ENCODE results near the gene SNCB. TPM values are rescaled to one million over a fixed set of nuclear protein-coding genes. Genes with fewer than 3 reads are reported as not detected.

SNCB gene
- total RNA-seq, 1 donor from 2014 or later, result 0.07 TPM

- no peak for DNase-seq (ENCODE audit: low read depth, low spot score)
Measured at GRCh38 chr5:176644878-176645670, 14.7 kb upstream of the SNCB start.

DNA sequence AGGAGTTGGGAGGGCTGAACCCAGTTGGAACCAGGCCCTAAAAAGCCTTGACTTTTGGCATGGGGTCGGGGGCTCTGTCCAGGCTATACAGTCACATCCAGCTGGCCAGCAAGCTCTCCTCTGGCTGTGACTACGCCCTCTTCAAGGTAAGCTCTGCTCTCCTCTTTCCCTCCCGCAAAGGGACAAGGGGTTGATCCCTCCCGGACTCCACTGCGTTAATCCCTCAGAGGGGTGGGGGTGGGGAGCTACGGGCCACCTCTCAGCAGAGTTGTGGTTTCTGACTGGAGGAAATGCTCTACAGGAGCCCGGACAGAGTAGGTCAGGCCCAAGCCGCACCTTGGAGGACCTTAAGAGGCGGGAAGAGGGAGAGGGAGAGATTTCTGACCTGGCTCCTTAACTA, 14.0 kb upstream of the SNCB start:
- DNase-seq (ENCODE audit: low read depth, low spot score), result no peak

GRCh38 chr5:176643491-176644219, 13.3 kb upstream of the SNCB start:
- DNase-seq (ENCODE audit: low read depth, low spot score), result no peak

GRCh38 chr5:176642675-176643490, 12.5 kb upstream of the SNCB start:
- no peak for DNase-seq (ENCODE audit: low read depth, low spot score)

DNA sequence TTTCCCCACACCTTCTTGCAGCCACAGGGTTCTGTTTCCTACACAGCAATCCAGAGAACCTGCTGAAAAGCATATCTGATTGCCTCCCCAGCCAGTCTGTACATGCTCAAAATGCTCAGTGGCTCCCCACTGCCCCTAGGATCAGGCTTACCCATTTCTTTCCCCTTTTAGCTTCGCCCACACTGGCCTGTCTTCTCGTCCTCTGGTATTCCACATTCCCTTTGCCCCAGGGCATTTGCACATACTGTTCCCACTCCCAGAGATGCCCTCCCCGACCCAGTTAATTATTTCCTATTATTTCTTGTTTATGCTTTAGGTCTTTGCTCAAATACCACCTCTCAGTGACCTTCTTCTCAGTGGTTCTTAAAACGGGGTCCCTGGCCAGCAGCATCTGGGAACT, 10.3 kb upstream of the SNCB start:
- no peak for DNase-seq (ENCODE audit: low read depth, low spot score)

DNA sequence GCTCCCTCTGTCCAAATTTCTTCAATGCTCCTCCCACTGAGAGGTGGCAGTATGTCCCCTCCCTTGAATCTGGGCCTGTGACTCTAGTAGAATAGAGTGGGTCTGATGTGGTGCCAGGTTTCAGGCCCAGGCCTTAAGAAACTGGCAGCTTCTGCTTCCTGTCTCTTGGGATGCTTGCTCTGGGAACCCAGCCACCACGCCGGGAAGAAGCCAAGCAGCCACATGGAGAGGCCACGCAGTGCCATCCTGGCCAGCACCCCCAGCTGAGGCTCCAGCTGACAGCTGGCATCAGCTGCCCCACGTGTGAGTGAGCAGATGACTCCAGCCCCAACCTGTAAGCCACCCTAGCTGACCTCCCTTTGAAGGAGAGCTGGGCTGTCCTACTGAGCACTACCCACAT, 9.6 kb upstream of the SNCB start:
- no peak for DNase-seq (ENCODE audit: low read depth, low spot score)

DNA sequence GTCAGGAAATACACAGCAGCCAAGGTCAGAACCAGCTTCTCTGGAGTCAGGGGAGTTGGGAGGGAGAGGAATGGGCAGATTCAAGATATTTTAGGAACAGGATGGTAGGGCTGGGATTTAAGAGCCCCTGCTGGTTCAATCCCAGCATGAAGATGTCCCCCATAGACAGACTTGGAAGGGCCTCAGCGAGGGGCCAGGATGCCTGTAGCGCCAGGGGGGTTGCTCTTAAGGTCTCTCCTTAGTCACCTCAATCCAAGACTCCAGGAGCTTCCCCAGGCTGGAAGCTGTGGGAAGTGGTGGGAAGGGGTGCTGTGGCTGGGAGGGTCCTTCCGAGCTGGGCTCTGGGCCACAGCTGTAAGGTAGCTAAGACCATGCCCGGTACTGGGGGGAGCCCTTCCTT, 8.9 kb upstream of the SNCB start:
- no peak for DNase-seq (ENCODE audit: low read depth, low spot score)

GRCh38 chr5:176638437-176638836, 8.1 kb upstream of the SNCB start:
- DNase-seq (ENCODE audit: low read depth, low spot score), result no peak

GRCh38 chr5:176637556-176637955, 7.2 kb upstream of the SNCB start:
- DNase-seq (ENCODE audit: low read depth, low spot score), result no peak

DNA sequence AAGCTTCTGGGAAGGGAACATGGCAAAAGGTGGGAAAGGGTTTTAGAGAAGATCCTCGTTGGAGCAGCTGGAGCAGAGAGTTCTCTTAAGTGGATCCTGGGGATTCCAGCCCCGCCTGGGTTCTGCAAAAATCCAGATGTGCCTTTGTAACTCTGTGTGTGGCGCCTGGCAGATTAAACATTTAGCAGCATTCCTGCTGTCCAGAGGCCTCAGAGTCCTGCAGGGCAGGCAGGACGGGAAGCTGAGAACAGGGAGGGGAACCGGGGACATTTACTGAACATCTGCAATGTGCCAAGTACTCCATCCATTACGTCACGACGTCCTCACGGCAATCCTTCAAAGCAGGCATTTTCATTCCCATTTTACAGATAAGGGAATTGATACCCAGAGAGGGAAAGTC, 6.1 kb upstream of the SNCB start:
- DNase-seq (ENCODE audit: low read depth, low spot score), result no peak

DNA sequence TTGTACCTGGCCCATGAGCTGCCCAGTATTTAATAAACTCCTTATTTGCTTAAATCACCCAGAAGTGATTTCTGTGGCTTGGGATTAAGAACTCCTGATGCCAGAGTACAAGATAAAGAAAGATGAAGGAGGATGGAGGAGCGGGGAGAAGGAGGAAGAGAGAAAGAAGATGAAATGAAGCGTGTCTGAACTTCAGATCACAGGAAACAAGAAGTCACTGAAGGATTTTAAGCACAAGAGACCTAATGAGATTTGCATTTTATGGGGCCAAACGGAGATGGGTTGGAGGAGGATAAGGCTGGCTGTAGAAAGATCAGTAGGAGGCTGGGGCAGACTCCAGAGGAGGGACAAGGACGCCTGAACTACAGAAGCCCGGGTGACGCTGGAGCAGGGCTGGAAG, 3.3 kb upstream of the SNCB start:
- DNase-seq (ENCODE audit: low read depth, low spot score), result no peak

GRCh38 chr5:176632745-176633144, 2.4 kb upstream of the SNCB start:
- no peak for DNase-seq (ENCODE audit: low read depth, low spot score)

- DNase-seq (ENCODE audit: low read depth, low spot score), result no peak
Measured at GRCh38 chr5:176631383-176632200, 1.3 kb upstream of the SNCB start.

GRCh38 chr5:176630681-176631222, 418 bp upstream of the SNCB start:
- no peak for DNase-seq (ENCODE audit: low read depth, low spot score)

GRCh38 chr5:176629317-176629852, 949 bp downstream of the SNCB start:
- DNase-seq (ENCODE audit: low read depth, low spot score), result no peak

- no peak for DNase-seq (ENCODE audit: low read depth, low spot score)
Measured at GRCh38 chr5:176628406-176629228, 1.7 kb downstream of the SNCB start.

- DNase-seq (ENCODE audit: low read depth, low spot score), result no peak
Measured at GRCh38 chr5:176627582-176627981, 2.8 kb downstream of the SNCB start.

GRCh38 chr5:176626876-176627236, 3.5 kb downstream of the SNCB start:
- no peak for DNase-seq (ENCODE audit: low read depth, low spot score)

GRCh38 chr5:176625966-176626875, 4.1 kb downstream of the SNCB start:
- no peak for DNase-seq (ENCODE audit: low read depth, low spot score)
